Right ventricle myocardium inferior (tissue), 1 donor: Measurements from ENCODE around the gene EFNB1. TPM values are rescaled to one million over a fixed set of nuclear protein-coding genes. Genes with fewer than 3 reads are reported as not detected.
"Not testable (repeated sequence)": the region's sequence is repeated elsewhere in the genome, so short reads cannot be mapped to it uniquely, and the experiment has no call there.

Experiments used
- ATAC-seq: fragments of 200-7000 bp; cut with Tn5 transposase; one replicate; pipeline ENCODE4 v1.9.1; 2020; ENCODE audit warnings: mild to moderate bottlenecking, moderate library complexity
- DNase-seq: peaks from one replicate; pipeline ENCODE4 v3.0.0; 2021; ENCODE audit errors: missing footprints
- intact Hi-C: fragments of 100-400 bp; cut with DNase I; formaldehyde crosslinking; loops from one replicate; pipeline ENCODE4 v1.11.0; 2022
- long read RNA-seq: library from polyadenylated mRNA; unstranded; transcript quantifications from one replicate; pipeline ENCODE4 v2.0.0, GENCODE V29; 2021
- total RNA-seq: library from RNA; stranded (reverse); fragmentation: NEBNext Ultra II Directional; extraction: Animal tissue kit (Norgen Biotek cat#: 25700); gene quantifications from one replicate; pipeline ENCODE4 v1.2.1, GENCODE V29; 2021
- donor health status: DM: no; HTN: yes; CAD: no; lungs with severe emphysema.

Gene EFNB1
- 18.0 TPM for total RNA-seq
- long read RNA-seq, transcript EFNB1-201 (5 exons, 3,314 nt), result major isoform, 12 of 17 reads
- long read RNA-seq, partial matches to known transcripts, result 5 of 17 reads
- long read RNA-seq, other reads (novel, unspliced or antisense), result 0 of 17 reads

GRCh38 chrX:68828740-68829581, at the start of gene EFNB1:
EFNB1 (plus strand) TSS chrX:68829021; CDS start chrX:68829777, 756 bp downstream.
- ATAC-seq, result peak; percentile 97
- intact Hi-C loops, result loop anchor here (2.0 to 10.0 kb wide), 7 partner anchors 66 to 558 kb away; partner anchors contain the start of gene PJA1

DNA sequence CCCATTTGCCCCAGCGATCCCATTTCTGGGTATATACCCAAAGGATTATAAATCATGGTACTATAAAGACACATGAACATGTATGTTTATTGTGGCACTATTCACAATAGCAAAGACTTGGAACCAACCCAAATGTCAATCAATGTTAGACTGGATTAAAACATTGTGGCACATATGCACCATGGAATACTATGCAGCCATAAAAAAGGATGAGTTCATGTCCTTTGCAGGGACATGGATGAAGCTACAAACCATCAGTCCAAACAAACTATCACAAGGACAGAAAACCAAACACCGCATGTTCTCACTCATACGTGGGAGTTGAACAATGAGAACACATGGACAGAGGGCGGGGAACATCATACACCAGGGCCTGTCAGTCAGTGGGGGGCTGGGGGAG, 47.5 kb upstream of the EFNB1 start:
- DNase-seq, intact Hi-C loops, ATAC-seq: not testable (repeated sequence)

More at GRCh38 chrX:68828740-68829581, at the start of gene EFNB1:
- DNase-seq, result peak; percentile 96

- no peak for ATAC-seq
- no peak for DNase-seq
- intact Hi-C loops, result no loop called here
Observed at GRCh38 chrX:68784816-68785215, 44.0 kb upstream of the EFNB1 start.

DNA sequence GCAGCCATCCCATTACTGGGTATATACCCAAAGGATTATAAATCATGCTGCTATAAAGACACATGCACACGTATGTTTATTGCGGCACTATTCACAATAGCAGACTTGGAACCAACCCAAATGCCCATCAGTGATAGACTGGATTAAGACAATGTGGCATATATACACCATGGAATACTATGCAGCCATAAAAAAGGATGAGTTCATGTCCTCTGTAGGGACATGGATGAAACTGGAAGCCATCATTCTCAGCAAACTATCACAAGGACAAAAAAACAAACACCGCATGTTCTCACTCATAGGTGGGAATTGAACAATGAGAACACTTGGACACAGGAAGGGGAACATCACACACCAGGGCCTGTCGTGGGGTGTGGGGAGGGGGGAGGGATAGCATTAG, 42.2 kb upstream of the EFNB1 start:
- ATAC-seq, intact Hi-C loops, DNase-seq: not testable (repeated sequence)

- ATAC-seq (no peak), DNase-seq (no peak)
- intact Hi-C loops, result no loop called here
Observed at GRCh38 chrX:68789966-68790365, 38.9 kb upstream of the EFNB1 start.

- DNase-seq (no peak), ATAC-seq (no peak)
- intact Hi-C loops, result no loop called here
Observed at GRCh38 chrX:68792083-68792482, 36.7 kb upstream of the EFNB1 start.

GRCh38 chrX:68794461-68794860, 34.4 kb upstream of the EFNB1 start:
- intact Hi-C loops, result no loop called here
- ATAC-seq (no peak), DNase-seq (no peak)

GRCh38 chrX:68795741-68796140, 33.1 kb upstream of the EFNB1 start:
- ATAC-seq (peak; percentile 52), DNase-seq (no peak)
- intact Hi-C loops, result no loop called here

GRCh38 chrX:68798400-68798799, 30.4 kb upstream of the EFNB1 start:
- DNase-seq, intact Hi-C loops, ATAC-seq: not testable (repeated sequence)

DNA sequence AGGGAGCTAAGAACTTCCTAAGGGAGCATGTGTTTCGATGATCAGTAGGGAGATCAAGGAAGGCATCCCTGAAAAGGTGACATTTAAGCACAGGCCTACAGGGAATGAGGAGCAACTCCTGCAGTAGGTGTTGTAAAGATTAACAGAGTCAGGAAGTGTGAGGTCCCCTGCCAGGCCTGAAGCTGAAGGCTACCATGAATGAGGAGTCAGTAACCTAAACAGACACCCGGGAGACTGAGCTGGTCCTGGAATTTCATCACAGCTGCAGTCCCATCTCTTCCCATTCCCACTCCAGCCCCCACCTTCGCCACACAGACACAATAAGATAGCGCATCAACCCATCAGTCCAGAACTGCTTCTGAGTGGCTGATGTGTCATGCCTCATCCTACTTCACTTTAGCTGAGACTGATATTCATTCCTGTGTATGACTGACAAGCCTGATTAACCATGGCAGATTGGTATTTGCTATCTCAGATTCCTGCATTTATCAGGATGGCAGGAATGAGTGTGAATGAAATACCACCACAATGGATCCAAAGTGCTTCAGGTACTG, 27.0 kb upstream of the EFNB1 start:
- intact Hi-C loops, result no loop called here
- ATAC-seq (no peak), DNase-seq (no peak)

DNA sequence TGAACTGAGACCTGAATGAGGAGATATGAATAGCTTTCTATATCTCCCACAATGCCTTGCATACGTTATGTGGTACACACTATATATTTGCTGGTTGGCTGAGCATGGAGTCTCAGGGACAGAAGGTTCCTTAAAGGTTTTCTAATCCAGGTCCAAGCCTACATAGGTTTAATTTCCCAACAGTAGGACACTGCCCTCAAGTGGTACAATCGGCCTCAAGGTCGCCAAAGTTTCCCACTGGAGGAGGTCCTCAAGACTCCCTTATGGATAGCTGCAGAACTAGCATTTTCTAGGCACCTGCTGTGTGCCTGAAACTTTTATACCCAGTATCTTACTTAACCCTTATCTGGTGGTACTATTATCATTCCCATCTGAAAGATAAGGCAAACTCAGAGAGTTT, 21.0 kb upstream of the EFNB1 start:
- no peak for ATAC-seq
- intact Hi-C loops, result loop anchor here (1.0 to 5.0 kb wide), 2 partner anchors 75 to 296 kb away; no protein-coding TSS in a partner anchor
- no peak for DNase-seq

DNA sequence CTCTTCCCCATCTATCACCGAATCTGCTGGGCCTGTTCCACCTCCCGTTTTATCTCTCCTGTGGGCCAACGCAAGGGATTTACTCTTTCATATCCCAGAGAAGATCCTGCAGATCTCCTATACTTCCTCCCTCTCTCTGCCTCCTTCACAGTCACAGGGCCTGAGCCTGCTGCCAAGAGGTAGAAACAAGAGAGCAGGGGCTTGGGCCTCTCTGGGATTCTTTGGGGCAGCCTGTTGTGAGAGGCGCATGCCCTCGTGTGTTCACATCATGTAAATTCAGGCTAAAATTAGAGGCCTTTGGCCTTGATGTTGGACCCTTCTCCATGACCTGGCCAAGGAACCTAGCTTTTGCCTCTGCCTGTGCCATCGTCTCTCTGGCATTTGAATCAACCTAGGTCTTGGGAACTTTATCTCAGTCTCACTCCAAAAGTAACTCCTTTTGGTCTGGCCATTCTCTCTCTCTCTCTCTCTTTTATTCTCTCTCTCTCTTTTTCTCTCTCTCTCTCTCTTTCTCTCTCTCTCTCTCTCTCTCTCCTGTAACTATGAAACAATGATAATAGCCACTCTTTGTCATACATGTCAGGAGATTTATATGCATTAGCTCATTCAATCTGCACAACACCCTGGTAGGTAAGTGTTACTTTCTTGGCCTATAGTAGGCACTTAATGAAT, 20.0 kb upstream of the EFNB1 start:
- intact Hi-C loops, result loop anchor here (1.0 to 5.0 kb wide), 2 partner anchors 76 to 297 kb away; no protein-coding TSS in a partner anchor

GRCh38 chrX:68820476-68821110, 8.2 kb upstream of the EFNB1 start:
- ATAC-seq (no peak), DNase-seq (no peak)
- intact Hi-C loops, result loop anchor here (10.0 kb wide), 1 partner anchor 344 kb away; the partner anchor contains the start of gene PJA1

More for the DNA sequence above, 20.0 kb upstream of the EFNB1 start:
- peak; percentile 86 for ATAC-seq
- no peak for DNase-seq

GRCh38 chrX:68821616-68822015, 7.2 kb upstream of the EFNB1 start:
- intact Hi-C loops, result loop anchor here (10.0 kb wide), 1 partner anchor 343 kb away; the partner anchor contains the start of gene PJA1
- ATAC-seq, result no peak
- no peak for DNase-seq

GRCh38 chrX:68822641-68823410, 6.0 kb upstream of the EFNB1 start:
- intact Hi-C loops, result loop anchor here (10.0 kb wide), 1 partner anchor 342 kb away; the partner anchor contains the start of gene PJA1
- no peak for DNase-seq

GRCh38 chrX:68823413-68824151, 5.2 kb upstream of the EFNB1 start:
- ATAC-seq (no peak), DNase-seq (no peak)
- intact Hi-C loops, result loop anchor here (10.0 kb wide), 1 partner anchor 341 kb away; the partner anchor contains the start of gene PJA1

More at GRCh38 chrX:68822641-68823410, 6.0 kb upstream of the EFNB1 start:
- ATAC-seq, result peak; percentile 89

DNA sequence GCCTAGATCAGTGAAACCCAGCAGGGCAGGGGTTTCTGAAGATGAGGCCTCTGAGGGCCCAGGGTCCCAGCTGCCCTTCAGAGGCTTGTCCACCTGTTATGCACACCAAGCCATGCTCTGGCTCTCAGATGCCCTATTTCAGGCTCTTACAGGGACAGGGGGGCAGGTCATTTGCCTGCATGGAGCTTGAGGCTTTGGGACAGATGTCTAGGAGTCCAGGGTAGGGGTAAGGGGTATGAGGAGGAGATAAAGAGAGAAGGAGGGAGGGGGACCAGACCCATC, 4.7 kb upstream of the EFNB1 start:
- no peak for DNase-seq
- intact Hi-C loops, result loop anchor here (10.0 kb wide), 1 partner anchor 341 kb away; the partner anchor contains the start of gene PJA1
- ATAC-seq, result no peak
